Neural progenitor cell (in vitro differentiated cells): ENCODE results near the gene VIL1.

Experiments
- EZH2 ChIP-seq: fragments of 200-600 bp; sonication (generic); IDR thresholded peaks from 2 replicates; pipeline ENCODE4 v1.6.1; 2017; ENCODE audit warnings: antibody characterized with exemption, mild to moderate bottlenecking, moderate library complexity
- TF ChIP-seq, protein P1 (sequence below): fragments of 200-600 bp; sonication (generic); IDR thresholded peaks from 2 replicates; pipeline ENCODE4 v1.5.1; 2017; ENCODE audit warnings: antibody characterized with exemption, mild to moderate bottlenecking

DNA sequence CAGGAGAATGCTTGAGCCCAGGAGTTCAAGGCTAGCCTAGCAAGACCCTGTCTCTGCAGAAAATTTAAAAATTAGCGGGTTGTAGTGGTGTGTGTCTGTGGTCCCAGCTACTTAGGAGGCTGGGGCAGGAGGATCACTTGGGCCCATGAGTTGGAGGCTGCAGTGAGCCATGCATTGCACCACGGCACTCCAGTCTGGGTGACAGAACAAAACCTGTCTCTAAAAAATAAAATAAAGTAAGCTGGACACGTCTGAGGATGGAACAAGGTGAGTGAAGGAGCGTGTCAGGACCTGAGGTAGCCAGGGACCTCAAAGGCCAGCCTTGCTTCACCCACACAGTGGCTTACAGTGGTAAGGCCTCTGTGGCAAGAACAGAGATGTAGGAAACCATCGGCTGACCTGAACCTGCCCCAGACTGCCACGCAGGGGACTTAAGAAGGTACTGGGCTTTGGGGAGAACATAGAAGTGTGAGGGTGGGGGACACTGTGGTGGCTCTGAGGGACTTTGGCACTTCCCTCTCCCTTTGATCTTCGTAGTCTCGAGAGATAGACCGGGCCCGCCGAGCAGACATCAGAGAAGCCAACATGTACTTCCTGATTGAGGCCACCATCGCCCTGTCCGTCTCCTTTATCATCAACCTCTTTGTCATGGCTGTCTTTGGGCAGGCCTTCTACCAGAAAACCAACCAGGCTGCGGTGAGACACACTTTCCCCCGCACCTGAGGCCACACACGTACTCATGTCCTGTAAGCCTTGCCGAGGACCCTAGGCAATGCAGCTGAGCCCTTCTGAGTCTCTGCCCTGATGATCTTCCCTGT lies 29.4 kb upstream of the VIL1 start:
- TF ChIP-seq, protein P1, sequence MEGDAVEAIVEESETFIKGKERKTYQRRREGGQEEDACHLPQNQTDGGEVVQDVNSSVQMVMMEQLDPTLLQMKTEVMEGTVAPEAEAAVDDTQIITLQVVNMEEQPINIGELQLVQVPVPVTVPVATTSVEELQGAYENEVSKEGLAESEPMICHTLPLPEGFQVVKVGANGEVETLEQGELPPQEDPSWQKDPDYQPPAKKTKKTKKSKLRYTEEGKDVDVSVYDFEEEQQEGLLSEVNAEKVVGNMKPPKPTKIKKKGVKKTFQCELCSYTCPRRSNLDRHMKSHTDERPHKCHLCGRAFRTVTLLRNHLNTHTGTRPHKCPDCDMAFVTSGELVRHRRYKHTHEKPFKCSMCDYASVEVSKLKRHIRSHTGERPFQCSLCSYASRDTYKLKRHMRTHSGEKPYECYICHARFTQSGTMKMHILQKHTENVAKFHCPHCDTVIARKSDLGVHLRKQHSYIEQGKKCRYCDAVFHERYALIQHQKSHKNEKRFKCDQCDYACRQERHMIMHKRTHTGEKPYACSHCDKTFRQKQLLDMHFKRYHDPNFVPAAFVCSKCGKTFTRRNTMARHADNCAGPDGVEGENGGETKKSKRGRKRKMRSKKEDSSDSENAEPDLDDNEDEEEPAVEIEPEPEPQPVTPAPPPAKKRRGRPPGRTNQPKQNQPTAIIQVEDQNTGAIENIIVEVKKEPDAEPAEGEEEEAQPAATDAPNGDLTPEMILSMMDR: no peak
- no peak for TF ChIP-seq EZH2
